Right lobe of liver (tissue), 6 donors: ENCODE results near the gene MAPK8. TPM values are rescaled to one million over a fixed set of nuclear protein-coding genes. Genes with fewer than 3 reads are reported as not detected.

Source experiments
- ATAC-seq, 4 donors: fragments of 200-7000 bp; cut with Tn5 transposase; one replicate each; pipeline ENCODE4 v1.9.1; 2020; ENCODE audit warnings: mild to moderate bottlenecking in 4 of 4, moderate library complexity in 4 of 4
- DNase-seq, 3 donors: peaks; one replicate each; pipeline ENCODE4 v3.0.0-alpha.2; 2020
- H3K27ac ChIP-seq, 3 donors: fragments of 200-600 bp; one replicate each; pipeline ENCODE4 v1.8.0; 2022
- H3K27me3 ChIP-seq, 2 donors: fragments of 200-600 bp; one replicate each; pipeline ENCODE4 v1.8.0; 2022
- H3K36me3 ChIP-seq, 4 donors: fragments of 200-600 bp; sonication (generic) in 1 of 4; one replicate each; pipeline versions ENCODE4 v1.5.1 to v1.8.0; 2017 to 2022; ENCODE audit warnings: control low read depth in 1 of 4
- H3K4me1 ChIP-seq, 4 donors: fragments of 200-600 bp; sonication (generic) in 1 of 4; one replicate each; pipeline versions ENCODE4 v1.5.1 to v1.8.0; 2017 to 2022; ENCODE audit warnings: control low read depth in 1 of 4
- H3K4me3 ChIP-seq, 3 donors: fragments of 200-600 bp; one replicate each; pipeline ENCODE4 v1.8.0; 2022
- H3K9me3 ChIP-seq, 4 donors: fragments of 200-600 bp; sonication (generic) in 1 of 4; one replicate each; pipeline versions ENCODE4 v1.5.1 to v1.8.0; 2017 to 2022; ENCODE audit warnings: control low read depth in 1 of 4
- CTCF ChIP-seq, 4 donors: fragments of 200-600 bp in 3 of 4; fragments of 450-650 bp in 1 of 4; IDR thresholded peaks; one replicate each; pipeline versions ENCODE4 v1.5.1 to v1.8.0; 2016 to 2022; ENCODE audit warnings: antibody characterized with exemption in 4 of 4, mild to moderate bottlenecking in 2 of 4
- POLR2A ChIP-seq: fragments of 450-650 bp; IDR thresholded peaks from one replicate; pipeline ENCODE4 v1.6.1; 2017; ENCODE audit warnings: antibody characterized with exemption, mild to moderate bottlenecking
- whole genome bisulfite sequencing: methylation state at CpG from one replicate; pipeline ENCODE4 v1.1.6; 2018; ENCODE audit warnings: low coverage, low lambda C conversion rate; ENCODE audit not compliant: insufficient coverage; ENCODE audit errors: missing lambda C conversion rate; 5-methylcytosine and 5-hydroxymethylcytosine counted together
- intact Hi-C, 2 donors: fragments of 100-400 bp; cut with DNase I; formaldehyde crosslinking; loops; one replicate each; pipeline versions ENCODE4 v1.11.2 to v1.14.1; 2022
- total RNA-seq, 6 experiments: library from RNA; depleted of rRNA in 2 of 6; stranded (reverse); fragments of >200 nt in 2 of 6; fragmentation: NEBNext Ultra II Directional in 3 of 6; extraction: Animal tissue kit (Norgen Biotek cat#: 25700) in 3 of 6; gene quantifications; one replicate each; pipeline versions ENCODE4 v1.1.0 to v1.2.4, GENCODE V29; 2016 to 2023
- donor health status: DM: no; HTN: yes; CAD: no.
- donor health status: DM: no; HTN: no; CAD: no.
- donor health status: DM: no; HTN: no; CAD: no.
- donor health status: DM: no; HTN: yes; CAD: no.
- donor health status: DM: no; HTN: yes; CAD: no.

Gene MAPK8
- total RNA-seq, 6 experiments from 2014 or later, result 19.1 to 31.6 (median 27.6) TPM

GRCh38 chr10:48414778-48415177 lies 108.3 kb downstream of the MAPK8 start:
- Histone ChIP-seq H3K27ac (no peak overlapping the region), H3K4me3 (no peak overlapping the region), H3K27me3 (no peaks in the 10 kb centered on the region), H3K36me3 (peaks cover 0 to 5% (median 0%) of the 10 kb centered on the region in 4 donors), H3K4me1 (no peaks in the 10 kb centered on the region), H3K9me3 (no peaks in the 10 kb centered on the region)
- intact Hi-C loops, result no loop called here
- DNase-seq (no peak), ATAC-seq (no peak)
- no peak for TF ChIP-seq POLR2A
- no peak for TF ChIP-seq CTCF (IDR thresholded peaks at IDR 0.05)
- 100% methylated on average over 1 of the region's 1 CpG for WGBS

- no peaks in the 10 kb centered on the region for H3K4me1 ChIP-seq
- intact Hi-C loops, result no loop called here
- peak in 1 of 4 donors; percentile 17 for ATAC-seq
- 68% methylated on average over 2 of the region's 2 CpGs for WGBS
- no peaks in the 10 kb centered on the region for H3K9me3 ChIP-seq
- no peaks in the 10 kb centered on the region for H3K36me3 ChIP-seq
- TF ChIP-seq CTCF (IDR thresholded peaks at IDR 0.05), result no peak
- TF ChIP-seq POLR2A, result no peak
- H3K4me3 ChIP-seq, result no peak overlapping the region
- H3K27ac ChIP-seq, result no peak overlapping the region
- H3K27me3 ChIP-seq, result no peaks in the 10 kb centered on the region
- no peak for DNase-seq
Measured at GRCh38 chr10:48416584-48417232, 110.2 kb downstream of the MAPK8 start.

GRCh38 chr10:48417374-48417773 lies 110.9 kb downstream of the MAPK8 start:
- no peaks in the 10 kb centered on the region for H3K4me1 ChIP-seq
- H3K27ac ChIP-seq, result no peak overlapping the region
- no peaks in the 10 kb centered on the region for H3K9me3 ChIP-seq
- intact Hi-C loops, result no loop called here
- WGBS, result 89% methylated on average over 1 of the region's 1 CpG
- no peaks in the 10 kb centered on the region for H3K36me3 ChIP-seq
- no peak overlapping the region for H3K4me3 ChIP-seq
- TF ChIP-seq POLR2A, result no peak
- TF ChIP-seq CTCF (IDR thresholded peaks at IDR 0.05), result no peak
- no peak for ATAC-seq
- no peak for DNase-seq
- H3K27me3 ChIP-seq, result no peaks in the 10 kb centered on the region

- Histone ChIP-seq H3K9me3 (no peaks in the 10 kb centered on the region), H3K4me1 (no peaks in the 10 kb centered on the region), H3K27me3 (no peaks in the 10 kb centered on the region), H3K4me3 (no peak overlapping the region), H3K36me3 (no peaks in the 10 kb centered on the region), H3K27ac (no peak overlapping the region)
- no peak for DNase-seq
- intact Hi-C loops, result no loop called here
- TF ChIP-seq POLR2A (no peak), CTCF (IDR thresholded peaks at IDR 0.05) (no peak)
- WGBS, result 69% methylated on average over 5 of the region's 5 CpGs
- peak in 2 of 4 donors; percentile 17 to 18 for ATAC-seq
Measured at GRCh38 chr10:48418189-48418788, 111.8 kb downstream of the MAPK8 start.
